Measurements from ENCODE around the gene ERGIC1. TPM values are rescaled to one million over a fixed set of nuclear protein-coding genes. Genes with fewer than 3 reads are reported as not detected.

The ERGIC1 gene
- total and polyA plus RNA-seq, 2 of the 8 experiments (the other 6 are each of a cell fraction or from before 2014, with no cell fraction given) = 95.3 to 106 TPM

GRCh38 chr5:172841256-172841655, 7.2 kb downstream of the ERGIC1 start:
- H4K5ac ChIP-seq (ENCODE audit: insufficient read length, low read depth, low read length) = no peak overlapping the region
- H3K4ac ChIP-seq (replicated peaks; ENCODE audit: insufficient read length, low read depth, low read length) = no peak overlapping the region
- H2AFZ ChIP-seq (ENCODE audit: low read length) = no peak overlapping the region
- H4K8ac ChIP-seq (ENCODE audit: extremely low read depth, insufficient read depth, low read length) = no peak overlapping the region
- TF ChIP-seq CTBP2 (IDR thresholded peaks at IDR 0.05; ENCODE audit: borderline replicate concordance, insufficient read depth, insufficient read length, low read length) (no peak), CHD2 (IDR thresholded peaks at IDR 0.05; ENCODE audit: low read length) (no peak)
- H3K79me1 ChIP-seq (ENCODE audit: low read depth, low read length) = peaks cover 36% of the 10 kb centered on the region
- ChIA-PET POLR2A (ENCODE audit: partially characterized antibody) (interaction anchor here (0.9 to 1.6 kb wide), 3 partner anchors 13 to 69 kb away, joined by 3 to 6 read pairs (median 4); no protein-coding TSS in a partner anchor), CTCF (ENCODE audit: partially characterized antibody) (interaction anchor here (0.7 to 2.6 kb wide), 4 partner anchors 9 to 92 kb away, joined by 3 to 7 read pairs (median 3); no protein-coding TSS in a partner anchor)
- H3K4me1 ChIP-seq (replicated peaks in 1 of 4; ENCODE audit: control insufficient read depth in 3 of 4, insufficient read depth in 4 of 4, low read length in 3 of 4) = no peaks in the 10 kb centered on the region; a peak in 3 of 7 replicates
- FAIRE-seq = no peak
- no peak overlapping the region for H3K56ac ChIP-seq (replicated peaks; ENCODE audit: insufficient read length, low read depth, low read length)
- no peak overlapping the region for H2BK120ac ChIP-seq (replicated peaks; ENCODE audit: low read depth, low read length)
- H3K4me3 ChIP-seq (ENCODE audit: extremely low read depth in 1 of 4, insufficient read depth in 2 of 4, low read depth in 3 of 4, low read length in 4 of 4) = no peak overlapping the region
- H2BK12ac ChIP-seq (ENCODE audit: low read depth, low read length) = no peak overlapping the region
- H3K18ac ChIP-seq (ENCODE audit: extremely low read depth, low read length) = no peak overlapping the region
- H3K79me2 ChIP-seq (ENCODE audit: control insufficient read depth in 1 of 2, insufficient read depth in 2 of 2, low read length in 2 of 2) = peaks cover 6 to 94% of the 10 kb centered on the region in 2 experiments
- DNase-seq (ENCODE audit: low read depth in 1 of 2, low spot score in 2 of 2) = no peak
- no peak overlapping the region for H3K23ac ChIP-seq (ENCODE audit: insufficient read length)
- no peak overlapping the region for H3K14ac ChIP-seq (ENCODE audit: insufficient read length)
- H4K91ac ChIP-seq (replicated peaks; ENCODE audit: insufficient read length, low read length) = no peak overlapping the region
- no peaks in the 10 kb centered on the region; the same call in 1 of the 2 replicates for H3K23me2 ChIP-seq (ENCODE audit: low read depth, low read length)
- H2BK5ac ChIP-seq (ENCODE audit: low read depth, low read length) = no peak overlapping the region
- H3K27me3 ChIP-seq (replicated peaks in 1 of 4; ENCODE audit: control insufficient read depth in 3 of 4, extremely low read depth in 1 of 4, insufficient read depth in 3 of 4, low read length in 3 of 4) = no peaks in the 10 kb centered on the region
- no peak overlapping the region for H2BK20ac ChIP-seq (ENCODE audit: low read length)
- H2AK5ac ChIP-seq (ENCODE audit: low read depth, low read length) = no peak overlapping the region
- H2BK15ac ChIP-seq (ENCODE audit: low read length) = no peak overlapping the region
- H3K27ac ChIP-seq (ENCODE audit: low read depth, low read length) = no peak overlapping the region
- 87% methylated on average over 6 of the region's 6 CpGs; no CpG with 5 or more reads in 1 of the 2 experiments for WGBS, 2 experiments (ENCODE audit: extremely low coverage in 1 of 2, insufficient coverage in 1 of 2, insufficient read length in 1 of 2, insufficient replicate concordance in 2 of 2, low coverage in 1 of 2, low lambda C conversion rate in 2 of 2, missing lambda C conversion rate in 1 of 2)
- peaks cover 22 to 52% of the 10 kb centered on the region in 2 experiments for H4K20me1 ChIP-seq (replicated peaks in 1 of 2; ENCODE audit: control insufficient read depth in 1 of 2, insufficient read depth in 2 of 2, low read length in 2 of 2)
- H3K9ac ChIP-seq (replicated peaks in 1 of 4; ENCODE audit: extremely low read depth in 1 of 4, low read depth in 3 of 4, low read length in 3 of 4) = no peak overlapping the region
- no peaks in the 10 kb centered on the region for H3K9me3 ChIP-seq (ENCODE audit: insufficient read depth in 2 of 2, low read depth in 1 of 2, low read length in 1 of 2)
- H3K36me3 ChIP-seq (ENCODE audit: control insufficient read depth in 2 of 4, insufficient read depth in 4 of 4, low read length in 3 of 4) = peaks cover 0 to 8% (median 4%) of the 10 kb centered on the region in 4 experiments; a peak in 3 of 8 replicates
- no peak overlapping the region for H3K4me2 ChIP-seq (ENCODE audit: insufficient read depth in 1 of 2, low read depth in 2 of 2, low read length in 2 of 2)
